Coronary artery (tissue), 2 donors: ENCODE results near the gene PWP1.

Experiments
- DNase-seq: peaks from one replicate; pipeline ENCODE4 v3.0.0-alpha.2; 2017; ENCODE audit warnings: low spot score
- H3K27ac ChIP-seq, 2 donors: fragments of 200-600 bp; sonication (generic); one replicate each; pipeline ENCODE4 v1.5.1; 2016 to 2019
- H3K4me3 ChIP-seq: fragments of 200-600 bp; sonication (generic); 2 replicates; pipeline ENCODE4 v1.5.1; 2016; ENCODE audit warnings: mild to moderate bottlenecking, moderate library complexity
- TF ChIP-seq, protein P1 (sequence below): fragments of 200-600 bp; sonication (generic); IDR thresholded peaks from one replicate; pipeline ENCODE4 v1.5.1; 2019; ENCODE audit warnings: antibody characterized with exemption

Gene PWP1

GRCh38 chr12:107650977-107651376 lies 34.6 kb upstream of the PWP1 start:
- TF ChIP-seq, protein P1, sequence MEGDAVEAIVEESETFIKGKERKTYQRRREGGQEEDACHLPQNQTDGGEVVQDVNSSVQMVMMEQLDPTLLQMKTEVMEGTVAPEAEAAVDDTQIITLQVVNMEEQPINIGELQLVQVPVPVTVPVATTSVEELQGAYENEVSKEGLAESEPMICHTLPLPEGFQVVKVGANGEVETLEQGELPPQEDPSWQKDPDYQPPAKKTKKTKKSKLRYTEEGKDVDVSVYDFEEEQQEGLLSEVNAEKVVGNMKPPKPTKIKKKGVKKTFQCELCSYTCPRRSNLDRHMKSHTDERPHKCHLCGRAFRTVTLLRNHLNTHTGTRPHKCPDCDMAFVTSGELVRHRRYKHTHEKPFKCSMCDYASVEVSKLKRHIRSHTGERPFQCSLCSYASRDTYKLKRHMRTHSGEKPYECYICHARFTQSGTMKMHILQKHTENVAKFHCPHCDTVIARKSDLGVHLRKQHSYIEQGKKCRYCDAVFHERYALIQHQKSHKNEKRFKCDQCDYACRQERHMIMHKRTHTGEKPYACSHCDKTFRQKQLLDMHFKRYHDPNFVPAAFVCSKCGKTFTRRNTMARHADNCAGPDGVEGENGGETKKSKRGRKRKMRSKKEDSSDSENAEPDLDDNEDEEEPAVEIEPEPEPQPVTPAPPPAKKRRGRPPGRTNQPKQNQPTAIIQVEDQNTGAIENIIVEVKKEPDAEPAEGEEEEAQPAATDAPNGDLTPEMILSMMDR = no peak
- no peak overlapping the region for H3K27ac ChIP-seq
- H3K4me3 ChIP-seq = no peak overlapping the region
- no peak for DNase-seq

GRCh38 chr12:107651571-107652449 lies 33.8 kb upstream of the PWP1 start:
- TF ChIP-seq, protein P1 = no peak
- no peak for DNase-seq
- no peak overlapping the region for H3K4me3 ChIP-seq

DNA sequence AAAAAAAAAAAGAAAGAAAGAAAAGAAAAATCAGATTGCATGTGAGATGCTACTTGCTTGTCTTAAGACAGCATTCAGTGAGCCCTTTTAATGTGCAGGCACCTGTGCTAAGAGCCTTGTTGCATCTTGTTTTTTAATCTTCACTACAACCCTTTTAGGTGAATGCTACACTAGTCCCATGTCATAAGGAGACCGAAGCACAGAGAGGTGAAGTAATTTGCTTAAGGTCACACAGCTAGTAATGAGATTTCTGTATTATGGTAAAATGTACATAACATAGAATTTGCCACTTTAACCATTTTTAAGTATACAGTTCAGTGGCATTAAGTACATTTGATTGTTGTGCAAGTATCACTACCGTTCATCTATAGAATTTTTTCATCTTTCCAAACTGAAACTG lies 32.1 kb upstream of the PWP1 start:
- Histone ChIP-seq H3K4me3 (no peak overlapping the region), H3K27ac (no peak overlapping the region)
- TF ChIP-seq, protein P1 = no peak
- DNase-seq = no peak

More at GRCh38 chr12:107651571-107652449, 33.8 kb upstream of the PWP1 start:
- no peak overlapping the region for H3K27ac ChIP-seq

DNA sequence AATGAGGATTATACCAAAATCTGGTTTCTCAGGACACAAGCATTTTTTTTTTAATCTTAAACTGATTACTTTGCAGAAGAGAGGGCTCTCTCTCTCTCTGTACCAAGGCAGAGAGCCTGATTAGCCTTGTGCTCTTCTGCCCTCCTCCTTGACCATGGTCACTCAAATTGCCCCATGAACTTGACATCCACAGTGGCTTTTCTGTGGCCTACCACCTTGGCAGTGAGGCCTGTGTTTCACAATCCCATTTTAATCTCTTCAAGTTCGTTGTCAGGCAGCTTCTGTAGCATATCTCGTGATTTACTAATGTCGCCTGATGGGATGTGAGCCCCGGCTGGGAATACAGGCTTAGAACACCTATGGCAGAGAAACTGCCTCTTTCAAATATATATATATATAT lies 30.7 kb upstream of the PWP1 start:
- no peak overlapping the region for H3K4me3 ChIP-seq
- TF ChIP-seq, protein P1 = no peak
- H3K27ac ChIP-seq = no peak overlapping the region
- DNase-seq = no peak

- TF ChIP-seq, protein P1 = no peak
- no peak for DNase-seq
- Histone ChIP-seq H3K4me3 (no peak overlapping the region), H3K27ac (no peak overlapping the region)
Measured at GRCh38 chr12:107655281-107656065, 30.1 kb upstream of the PWP1 start.

GRCh38 chr12:107656302-107656701 lies 29.3 kb upstream of the PWP1 start:
- TF ChIP-seq, protein P1 = no peak
- no peak for DNase-seq
- no peak overlapping the region for H3K27ac ChIP-seq
- H3K4me3 ChIP-seq = no peak overlapping the region
